ENCODE results near the gene PLB1.

Gene PLB1

GRCh38 chr2:28684142-28684858, 188.4 kb downstream of the PLB1 start:
- DNase-seq (ENCODE audit: low read depth, low spot score), result no peak
- no peak overlapping the region for H3K4me3 ChIP-seq (ENCODE audit: low read depth, low read length)
- no peak for TF ChIP-seq CTCF (IDR thresholded peaks at IDR 0.05; ENCODE audit: low read depth, low read length)
- in situ Hi-C loops (cut with HindIII; ENCODE audit: low sequenced_read_pairs), result no loop called here

DNA sequence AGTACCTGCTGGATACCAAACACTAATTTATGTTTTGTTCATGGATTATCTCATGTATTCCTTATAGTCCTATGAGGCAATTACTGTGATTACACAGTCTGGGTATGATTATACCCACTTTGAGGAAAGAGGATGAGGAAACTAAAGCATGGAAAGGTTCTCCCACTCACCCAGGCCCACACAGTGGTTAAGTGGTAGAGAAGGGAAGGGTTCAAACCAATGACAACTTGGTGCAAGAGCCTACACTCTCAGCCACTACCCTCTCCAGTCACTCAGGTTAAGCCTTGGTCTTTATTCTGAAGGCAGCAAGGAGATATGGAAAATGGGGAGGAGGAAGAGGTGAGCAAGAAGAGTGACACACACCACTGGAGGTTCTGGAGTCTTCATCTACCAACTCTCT, 191.3 kb downstream of the PLB1 start:
- TF ChIP-seq CTCF (IDR thresholded peaks at IDR 0.05; ENCODE audit: low read depth, low read length), result no peak
- no peak overlapping the region for H3K4me3 ChIP-seq (ENCODE audit: low read depth, low read length)
- no peak for DNase-seq (ENCODE audit: low read depth, low spot score)
- in situ Hi-C loops (cut with HindIII; ENCODE audit: low sequenced_read_pairs), result no loop called here

DNA sequence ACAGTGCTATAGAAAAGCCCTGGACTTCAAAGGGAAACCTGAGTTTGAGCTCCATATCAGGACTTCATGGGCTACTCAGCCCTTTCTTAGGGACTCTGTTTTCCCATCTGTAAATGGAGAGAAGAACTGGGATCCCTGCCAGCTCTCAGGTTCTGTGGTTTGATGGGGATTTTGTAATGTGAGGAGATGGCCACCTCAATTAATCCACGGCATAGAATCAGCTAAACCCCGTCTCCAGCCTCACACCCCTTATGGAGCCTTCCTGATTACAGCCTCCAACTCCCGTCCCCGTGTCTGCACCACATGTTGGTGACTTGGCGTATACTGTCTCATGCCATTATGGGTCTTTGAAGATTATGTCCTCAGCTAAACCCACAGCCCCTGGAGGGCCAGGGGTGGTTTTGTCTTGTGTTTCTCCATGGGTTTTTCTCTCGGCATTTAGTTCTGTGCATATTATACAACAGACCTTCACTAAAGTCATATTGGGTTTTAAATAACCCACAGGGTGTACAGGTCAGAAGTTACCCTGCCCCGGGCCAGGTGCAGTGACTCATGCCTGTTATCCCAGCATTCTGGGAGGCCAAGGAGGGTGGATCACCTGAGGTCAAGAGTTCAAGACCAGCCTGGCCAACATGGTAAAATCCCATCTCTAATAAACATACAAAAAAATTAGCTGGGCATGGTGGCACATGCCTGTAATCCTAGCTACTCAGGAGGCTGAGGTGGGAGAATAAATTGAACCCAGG, 192.0 kb downstream of the PLB1 start:
- in situ Hi-C loops (cut with HindIII; ENCODE audit: low sequenced_read_pairs), result no loop called here
- no peak overlapping the region for H3K4me3 ChIP-seq (ENCODE audit: low read depth, low read length)

GRCh38 chr2:28688818-28689217, 193.0 kb downstream of the PLB1 start:
- no peak overlapping the region for H3K4me3 ChIP-seq (ENCODE audit: low read depth, low read length)
- DNase-seq (ENCODE audit: low read depth, low spot score), result no peak
- TF ChIP-seq CTCF (IDR thresholded peaks at IDR 0.05; ENCODE audit: low read depth, low read length), result no peak
- in situ Hi-C loops (cut with HindIII; ENCODE audit: low sequenced_read_pairs), result no loop called here

More for the DNA sequence above, 192.0 kb downstream of the PLB1 start:
- no peak for TF ChIP-seq CTCF (IDR thresholded peaks at IDR 0.05; ENCODE audit: low read depth, low read length)
- DNase-seq (ENCODE audit: low read depth, low spot score), result no peak

- H3K4me3 ChIP-seq (ENCODE audit: low read depth, low read length), result no peak overlapping the region
- no peak for TF ChIP-seq CTCF (IDR thresholded peaks at IDR 0.05; ENCODE audit: low read depth, low read length)
- in situ Hi-C loops (cut with HindIII; ENCODE audit: low sequenced_read_pairs), result no loop called here
- no peak for DNase-seq (ENCODE audit: low read depth, low spot score)
Observed at GRCh38 chr2:28689771-28690170, 193.9 kb downstream of the PLB1 start.

GRCh38 chr2:28692411-28692810, 196.6 kb downstream of the PLB1 start:
- in situ Hi-C loops (cut with HindIII; ENCODE audit: low sequenced_read_pairs), result no loop called here
- H3K4me3 ChIP-seq (ENCODE audit: low read depth, low read length), result no peak overlapping the region
- TF ChIP-seq CTCF (IDR thresholded peaks at IDR 0.05; ENCODE audit: low read depth, low read length), result no peak
- no peak for DNase-seq (ENCODE audit: low read depth, low spot score)
